HCT116 (cell line): ENCODE data around the gene HOXD3. TPM values are rescaled to one million over a fixed set of nuclear protein-coding genes. Genes with fewer than 3 reads are reported as not detected.

Experiments used
- ATAC-seq: fragments of 200-7000 bp; cut with Tn5 transposase; 2 replicates; pipeline ENCODE4 v1.9.1; 2020; ENCODE audit warnings: mild to moderate bottlenecking, moderate library complexity
- BruUV-seq: library from RNA; stranded (reverse); fragments of 400-500 nt; replicated peaks from 2 replicates; lab custom pipeline; 2021; lab: Mats Ljungman, UMichigan
- CTCF ChIA-PET: fragments of 300-600 bp; sonication (Branson Sonifier 250); formaldehyde crosslinking; loops from one replicate; lab custom pipeline; 2021; ENCODE audit warnings: antibody characterized with exemption; lab: Charles Lee
- POLR2A ChIA-PET: fragments of 300-600, 350-600 bp; sonication (Branson Sonifier 250); formaldehyde crosslinking; loops from one replicate; lab custom pipeline; 2021; ENCODE audit warnings: antibody characterized with exemption; lab: Charles Lee
- RAD21 ChIA-PET, 2 experiments: fragments of 300-600 bp; sonication (Branson Sonifier 250); formaldehyde crosslinking; loops; one replicate each; lab custom pipeline; 2023; ENCODE audit warnings: low total read pairs in 2 of 2; ENCODE audit not compliant: uncharacterized antibody in 2 of 2, unreplicated experiment in 2 of 2, low non-redundant PET in 1 of 2; lab: Charles Lee
- DNase-seq: peaks from one replicate; pipeline ENCODE4 v3.0.0-alpha.2; 2010; ENCODE audit warnings: low read depth, low spot score
- H2AFZ ChIP-seq: fragments of 200-600 bp; shearing (Covaris generic), sonication (generic); 2 replicates; pipeline ENCODE4 v1.6.1; 2017; ENCODE audit warnings: low read depth, mixed run types, mixed read lengths, antibody characterized with exemption, low read length; ENCODE audit not compliant: poor library complexity, severe bottlenecking
- H3K27ac ChIP-seq: 2 replicates; pipeline ENCODE4 v1.5.1; 2012; ENCODE audit warnings: low read depth, low read length
- H3K27me3 ChIP-seq: fragments of 200-600 bp; sonication (generic); 2 replicates; pipeline ENCODE4 v1.6.1; 2016; ENCODE audit warnings: mixed run types, low read length, mixed read lengths; ENCODE audit not compliant: insufficient read depth
- H3K36me3 ChIP-seq, 2 experiments: fragments of 200-500 bp in 1 of 2; fragments of 200-600 bp in 1 of 2; sonication (Bioruptor generic) in 1 of 2; sonication (generic) in 1 of 2; 2 replicates each; pipeline versions ENCODE4 v1.5.1 to v1.6.1; 2014 to 2016; ENCODE audit warnings: low read length in 2 of 2, inconsistent platforms in 1 of 2, mixed read lengths in 1 of 2, mixed run types in 1 of 2; ENCODE audit not compliant: insufficient read depth in 2 of 2, control insufficient read depth in 1 of 2
- H3K4me1 ChIP-seq, 2 experiments: fragments of 200-600 bp in 1 of 2; sonication (generic) in 1 of 2; 2 replicates each; pipeline versions ENCODE4 v1.5.1 to v1.6.1; 2012 to 2017; ENCODE audit warnings: low read length in 2 of 2, inconsistent platforms in 1 of 2, mild to moderate bottlenecking in 1 of 2, mixed read lengths in 1 of 2, mixed run types in 1 of 2, moderate library complexity in 1 of 2; ENCODE audit not compliant: insufficient read depth in 2 of 2, control insufficient read depth in 1 of 2
- H3K4me2 ChIP-seq: fragments of 200-600 bp; sonication (generic); 2 replicates; pipeline ENCODE4 v1.6.1; 2017; ENCODE audit warnings: mixed run types, low read length, mixed read lengths
- H3K4me3 ChIP-seq, 2 experiments: fragments of 200-600 bp in 1 of 2; sonication (generic) in 1 of 2; replicated peaks in 1 of 2; 2 replicates each; pipeline ENCODE4 v1.5.1; 2011 to 2016; ENCODE audit warnings: low read length in 2 of 2, control low read depth in 1 of 2, low read depth in 1 of 2, mild to moderate bottlenecking in 1 of 2, mixed read lengths in 1 of 2, mixed run types in 1 of 2
- H3K79me2 ChIP-seq: fragments of 200-600 bp; sonication (generic); 2 replicates; pipeline ENCODE4 v1.6.1; 2017; ENCODE audit warnings: mild to moderate bottlenecking, mixed run types, low read length, moderate library complexity, mixed read lengths; ENCODE audit not compliant: insufficient read depth
- H3K9ac ChIP-seq: fragments of 200-600 bp; sonication (generic); 2 replicates; pipeline ENCODE4 v1.6.1; 2016; ENCODE audit warnings: low read length, mixed read lengths
- H3K9me2 ChIP-seq: fragments of 200-600 bp; sonication (generic), shearing (Covaris generic); 2 replicates; pipeline ENCODE4 v1.6.1; 2017; ENCODE audit warnings: mixed run types, mild to moderate bottlenecking, moderate library complexity; ENCODE audit not compliant: insufficient read depth
- H3K9me3 ChIP-seq, 2 experiments: fragments of 200-500 bp in 1 of 2; fragments of 200-600 bp in 1 of 2; sonication (Bioruptor generic) in 1 of 2; sonication (generic) in 1 of 2; 2 replicates each; pipeline ENCODE4 v1.6.1; 2014 to 2017; ENCODE audit warnings: low read length in 2 of 2, mixed read lengths in 2 of 2, inconsistent platforms in 1 of 2, low read depth in 1 of 2, mild to moderate bottlenecking in 1 of 2, mixed run types in 1 of 2, moderate library complexity in 1 of 2; ENCODE audit not compliant: control insufficient read depth in 1 of 2, insufficient read depth in 1 of 2
- H4K20me1 ChIP-seq: fragments of 200-600 bp; sonication (generic), shearing (Covaris generic); 2 replicates; pipeline ENCODE4 v1.6.1; 2017; ENCODE audit warnings: mixed run types, mild to moderate bottlenecking, moderate library complexity; ENCODE audit not compliant: insufficient read depth
- ELF1 ChIP-seq: IDR thresholded peaks from 2 replicates; pipeline ENCODE4 v1.6.1; 2012; ENCODE audit warnings: low read depth, borderline replicate concordance
- EZH2phosphoT487 ChIP-seq: fragments of 200-600 bp; IDR thresholded peaks from 2 replicates; pipeline ENCODE4 v1.6.1; 2018; ENCODE audit warnings: antibody characterized with exemption, borderline replicate concordance
- JUND ChIP-seq: IDR thresholded peaks from 2 replicates; pipeline ENCODE4 v1.6.1; 2012
- POLR2AphosphoS5 ChIP-seq: IDR thresholded peaks from 2 replicates; pipeline ENCODE4 v1.6.1; 2011; ENCODE audit warnings: mild to moderate bottlenecking, low read depth, low read length, moderate library complexity
- RAD21 ChIP-seq: IDR thresholded peaks from 2 replicates; pipeline ENCODE4 v1.6.1; 2012; ENCODE audit warnings: low read depth, mild to moderate bottlenecking
- SP1 ChIP-seq: IDR thresholded peaks from 2 replicates; pipeline ENCODE4 v1.6.1; 2012; ENCODE audit warnings: low read depth
- TCF7L2 ChIP-seq: IDR thresholded peaks from 2 replicates; pipeline ENCODE4 v1.7.0; 2011; ENCODE audit warnings: borderline replicate concordance, inconsistent platforms; ENCODE audit not compliant: insufficient read depth, insufficient read length; ENCODE audit errors: extremely low read depth
- YY1 ChIP-seq: IDR thresholded peaks from 2 replicates; pipeline ENCODE4 v1.6.1; 2011; ENCODE audit warnings: low read length, low read depth, moderate library complexity, mild to moderate bottlenecking; ENCODE audit not compliant: insufficient replicate concordance; ENCODE audit errors: extremely low read depth
- ZNF274 ChIP-seq: fragments of 200-500 bp; sonication (Bioruptor generic); IDR thresholded peaks from 2 replicates; pipeline ENCODE4 v1.6.1; 2014; ENCODE audit warnings: mild to moderate bottlenecking, low read depth, low read length, inconsistent platforms
- intact Hi-C: fragments of 100-400 bp; cut with micrococcal nuclease; formaldehyde crosslinking; loops from 2 replicates; pipeline ENCODE4 v1.10.0; 2022
- total RNA-seq: library from RNA; stranded (reverse); gene quantifications from one replicate; pipeline ENCODE4 v1.2.1, GENCODE V29; 2021; ENCODE audit not compliant: unreplicated experiment
- TF ChIP-seq, protein P1 (sequence below): IDR thresholded peaks from 2 replicates; pipeline ENCODE4 v1.6.1; 2012
- TF ChIP-seq, protein P2 (sequence below): IDR thresholded peaks from 2 replicates; pipeline ENCODE4 v1.6.1; 2011; ENCODE audit warnings: mild to moderate bottlenecking, low read length, moderate library complexity; ENCODE audit not compliant: insufficient replicate concordance; ENCODE audit errors: extremely low read depth
- TF ChIP-seq, protein P3 (sequence below), 3 experiments: fragments of 200-600 bp in 1 of 3; sonication (generic) in 1 of 3; IDR thresholded peaks in 2 of 3; conservative IDR thresholded peaks in 1 of 3; 2 replicates each; pipeline ENCODE4 v1.5.1; 2012 to 2017; ENCODE audit warnings: low read depth in 2 of 3, low read length in 2 of 3, antibody characterized with exemption in 1 of 3, borderline replicate concordance in 1 of 3, control low read depth in 1 of 3, mild to moderate bottlenecking in 1 of 3, mixed read lengths in 1 of 3, mixed run types in 1 of 3, moderate library complexity in 1 of 3; ENCODE audit not compliant: insufficient read depth in 1 of 3

The HOXD3 gene
- total RNA-seq, 1 experiment from 2014 or later = 1.4 TPM

DNA sequence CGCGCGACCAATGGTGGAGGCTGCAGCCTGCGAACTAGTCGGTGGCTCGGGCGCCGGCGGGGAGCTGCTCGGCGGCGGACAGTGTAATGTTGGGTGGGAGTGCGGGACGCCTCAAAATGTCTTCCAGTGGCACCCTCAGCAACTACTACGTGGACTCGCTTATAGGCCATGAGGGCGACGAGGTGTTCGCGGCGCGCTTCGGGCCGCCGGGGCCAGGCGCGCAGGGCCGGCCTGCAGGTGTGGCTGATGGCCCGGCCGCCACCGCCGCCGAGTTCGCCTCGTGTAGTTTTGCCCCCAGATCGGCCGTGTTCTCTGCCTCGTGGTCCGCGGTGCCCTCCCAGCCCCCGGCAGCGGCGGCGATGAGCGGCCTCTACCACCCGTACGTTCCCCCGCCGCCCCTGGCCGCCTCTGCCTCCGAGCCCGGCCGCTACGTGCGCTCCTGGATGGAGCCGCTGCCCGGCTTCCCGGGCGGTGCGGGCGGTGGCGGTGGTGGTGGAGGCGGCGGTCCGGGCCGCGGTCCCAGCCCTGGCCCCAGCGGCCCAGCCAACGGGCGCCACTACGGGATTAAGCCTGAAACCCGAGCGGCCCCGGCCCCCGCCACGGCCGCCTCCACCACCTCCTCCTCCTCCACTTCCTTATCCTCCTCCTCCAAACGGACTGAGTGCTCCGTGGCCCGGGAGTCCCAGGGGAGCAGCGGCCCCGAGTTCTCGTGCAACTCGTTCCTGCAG, 34.3 kb upstream of the HOXD3 start, which contains the start of gene HOXD9:
Gene HOXD9 (plus strand): TSS at position 37 of the 728 bp plus-strand sequence. CDS start 50 bp downstream, at position 87.
- no peak within 1 kb of the TSS for H3K4me2 ChIP-seq
- H3K79me2 ChIP-seq = no peaks in the 10 kb centered on the region
- no peaks in the 10 kb centered on the region for H4K20me1 ChIP-seq
- no peaks in the 10 kb centered on the region for H3K9me3 ChIP-seq
- H2AFZ ChIP-seq = no peak within 1 kb of the TSS
- no TSS peak for BruUV-seq
- CTCF ChIA-PET = no interaction called here
- H3K27ac ChIP-seq = no peak within 1 kb of the TSS
- no peaks in the 10 kb centered on the region for H3K9me2 ChIP-seq
- RAD21 ChIA-PET = no interaction called here
- no peak within 1 kb of the TSS for H3K9ac ChIP-seq
- POLR2A ChIA-PET = no interaction called here
- TF ChIP-seq EZH2phosphoT487 (no peak), ZNF274 (no peak)
- ATAC-seq (no peak), DNase-seq (no peak)
- peaks cover 0 to 5% of the 10 kb centered on the region in 2 experiments; a peak in 1 of 4 replicates for H3K4me1 ChIP-seq
- H3K4me3 ChIP-seq = no peak within 1 kb of the TSS
- intact Hi-C loops = no loop called here
- H3K36me3 ChIP-seq = no peaks in the 10 kb centered on the region
- no peaks in the 10 kb centered on the region for H3K27me3 ChIP-seq

DNA sequence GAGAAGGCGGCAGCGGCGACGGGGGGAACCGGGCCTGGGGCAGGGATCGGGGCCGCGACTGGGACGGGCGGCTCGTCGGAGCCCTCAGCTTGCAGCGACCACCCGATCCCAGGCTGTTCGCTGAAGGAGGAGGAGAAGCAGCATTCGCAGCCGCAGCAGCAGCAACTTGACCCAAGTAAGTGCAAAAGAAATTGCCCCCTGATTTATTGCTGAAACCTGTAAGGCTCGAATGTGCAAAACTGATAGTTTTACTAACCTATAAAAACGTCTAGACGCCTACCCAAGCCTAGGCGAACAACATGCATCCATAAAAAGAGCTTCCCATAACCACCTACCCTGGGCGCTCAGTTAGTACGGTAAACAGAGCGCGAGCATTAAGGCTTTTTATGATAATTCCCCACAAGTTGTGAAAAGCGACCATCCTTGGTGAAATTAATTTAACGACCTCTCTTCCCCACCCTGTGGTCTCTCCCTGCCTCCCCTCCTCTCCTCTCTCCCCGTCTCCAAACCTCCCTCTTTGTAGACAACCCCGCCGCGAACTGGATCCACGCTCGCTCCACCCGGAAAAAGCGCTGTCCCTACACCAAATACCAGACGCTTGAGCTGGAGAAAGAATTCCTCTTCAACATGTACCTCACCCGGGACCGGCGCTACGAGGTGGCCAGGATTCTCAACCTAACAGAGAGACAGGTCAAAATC, 33.5 kb upstream of the HOXD3 start:
- no peaks in the 10 kb centered on the region for H3K79me2 ChIP-seq
- no peaks in the 10 kb centered on the region for H4K20me1 ChIP-seq
- peaks cover 0 to 5% of the 10 kb centered on the region in 2 experiments; a peak in 1 of 4 replicates for H3K4me1 ChIP-seq
- H3K4me3 ChIP-seq = no peak overlapping the region
- CTCF ChIA-PET = no interaction called here
- RAD21 ChIA-PET = no interaction called here
- POLR2A ChIA-PET = no interaction called here
- DNase-seq (no peak), ATAC-seq (no peak)
- no peaks in the 10 kb centered on the region for H3K27me3 ChIP-seq
- TF ChIP-seq TCF7L2 = no peak
- TF ChIP-seq, protein P1, sequence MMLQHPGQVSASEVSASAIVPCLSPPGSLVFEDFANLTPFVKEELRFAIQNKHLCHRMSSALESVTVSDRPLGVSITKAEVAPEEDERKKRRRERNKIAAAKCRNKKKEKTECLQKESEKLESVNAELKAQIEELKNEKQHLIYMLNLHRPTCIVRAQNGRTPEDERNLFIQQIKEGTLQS = no peak
- TF ChIP-seq EZH2phosphoT487 = no peak
- TF ChIP-seq, protein P2, sequence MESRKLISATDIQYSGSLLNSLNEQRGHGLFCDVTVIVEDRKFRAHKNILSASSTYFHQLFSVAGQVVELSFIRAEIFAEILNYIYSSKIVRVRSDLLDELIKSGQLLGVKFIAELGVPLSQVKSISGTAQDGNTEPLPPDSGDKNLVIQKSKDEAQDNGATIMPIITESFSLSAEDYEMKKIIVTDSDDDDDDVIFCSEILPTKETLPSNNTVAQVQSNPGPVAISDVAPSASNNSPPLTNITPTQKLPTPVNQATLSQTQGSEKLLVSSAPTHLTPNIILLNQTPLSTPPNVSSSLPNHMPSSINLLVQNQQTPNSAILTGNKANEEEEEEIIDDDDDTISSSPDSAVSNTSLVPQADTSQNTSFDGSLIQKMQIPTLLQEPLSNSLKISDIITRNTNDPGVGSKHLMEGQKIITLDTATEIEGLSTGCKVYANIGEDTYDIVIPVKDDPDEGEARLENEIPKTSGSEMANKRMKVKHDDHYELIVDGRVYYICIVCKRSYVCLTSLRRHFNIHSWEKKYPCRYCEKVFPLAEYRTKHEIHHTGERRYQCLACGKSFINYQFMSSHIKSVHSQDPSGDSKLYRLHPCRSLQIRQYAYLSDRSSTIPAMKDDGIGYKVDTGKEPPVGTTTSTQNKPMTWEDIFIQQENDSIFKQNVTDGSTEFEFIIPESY = no peak
- no peak for TF ChIP-seq RAD21
- TF ChIP-seq ELF1 = no peak
- TF ChIP-seq SP1 = no peak
- no peak for TF ChIP-seq POLR2AphosphoS5
- TF ChIP-seq, protein P3, sequence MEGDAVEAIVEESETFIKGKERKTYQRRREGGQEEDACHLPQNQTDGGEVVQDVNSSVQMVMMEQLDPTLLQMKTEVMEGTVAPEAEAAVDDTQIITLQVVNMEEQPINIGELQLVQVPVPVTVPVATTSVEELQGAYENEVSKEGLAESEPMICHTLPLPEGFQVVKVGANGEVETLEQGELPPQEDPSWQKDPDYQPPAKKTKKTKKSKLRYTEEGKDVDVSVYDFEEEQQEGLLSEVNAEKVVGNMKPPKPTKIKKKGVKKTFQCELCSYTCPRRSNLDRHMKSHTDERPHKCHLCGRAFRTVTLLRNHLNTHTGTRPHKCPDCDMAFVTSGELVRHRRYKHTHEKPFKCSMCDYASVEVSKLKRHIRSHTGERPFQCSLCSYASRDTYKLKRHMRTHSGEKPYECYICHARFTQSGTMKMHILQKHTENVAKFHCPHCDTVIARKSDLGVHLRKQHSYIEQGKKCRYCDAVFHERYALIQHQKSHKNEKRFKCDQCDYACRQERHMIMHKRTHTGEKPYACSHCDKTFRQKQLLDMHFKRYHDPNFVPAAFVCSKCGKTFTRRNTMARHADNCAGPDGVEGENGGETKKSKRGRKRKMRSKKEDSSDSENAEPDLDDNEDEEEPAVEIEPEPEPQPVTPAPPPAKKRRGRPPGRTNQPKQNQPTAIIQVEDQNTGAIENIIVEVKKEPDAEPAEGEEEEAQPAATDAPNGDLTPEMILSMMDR (IDR thresholded peaks at IDR 0.05 in 2 of 3, conservative IDR thresholded peaks at IDR 0.05 in 1 of 3; ENCODE audit: borderline replicate concordance in 1 of 3, insufficient read depth in 1 of 3, low read depth in 2 of 3, low read length in 2 of 3) = no peak
- TF ChIP-seq YY1 = no peak
- no peak for TF ChIP-seq JUND
- H3K9me3 ChIP-seq = no peaks in the 10 kb centered on the region
- no TSS peak for BruUV-seq
- no peak overlapping the region for H3K4me2 ChIP-seq
- H2AFZ ChIP-seq = no peak overlapping the region
- intact Hi-C loops = no loop called here
- no peaks in the 10 kb centered on the region for H3K9me2 ChIP-seq
- no peaks in the 10 kb centered on the region for H3K36me3 ChIP-seq
- H3K9ac ChIP-seq = no peak overlapping the region
- no peak overlapping the region for H3K27ac ChIP-seq
